GM12873 (cell line): Measurements from ENCODE around the gene ANHX.

Experiments
- CTCF ChIP-seq: IDR thresholded peaks from 2 replicates; pipeline ENCODE4 v1.5.1; 2012; ENCODE audit warnings: low read depth, mild to moderate bottlenecking, moderate library complexity, low read length, control low read depth; ENCODE audit not compliant: insufficient read depth; ENCODE audit errors: missing control alignments

The ANHX gene

GRCh38 chr12:133221241-133221640, 14.4 kb downstream of the ANHX start:
- no peak for TF ChIP-seq CTCF

GRCh38 chr12:133220521-133220920, 15.2 kb downstream of the ANHX start:
- TF ChIP-seq CTCF, result no peak

GRCh38 chr12:133217219-133217618, 18.5 kb downstream of the ANHX start:
- TF ChIP-seq CTCF, result no peak

- no peak for TF ChIP-seq CTCF
These were observed 20.0 kb downstream of the ANHX start for GRCh38 chr12:133215724-133216123.

- TF ChIP-seq CTCF, result no peak
These were observed 29.3 kb downstream of the ANHX start for GRCh38 chr12:133206390-133206789.

GRCh38 chr12:133204264-133204603, 31.4 kb downstream of the ANHX start:
- TF ChIP-seq CTCF, result no peak

GRCh38 chr12:133203344-133204263, 32.1 kb downstream of the ANHX start:
- no peak for TF ChIP-seq CTCF
